Stimulated activated CD4-positive, alpha-beta T cell treated with anti-CD3 and anti-CD28 coated beads, Interleukin-1b, Interleukin-23, amount 100 ng/mL, for 24 hours (primary cell): ENCODE results near the gene AOAH.
"Not testable (repeated sequence)": the region's sequence is repeated elsewhere in the genome, so short reads cannot be mapped to it uniquely, and the experiment has no call there.

Experiments used
- DNase-seq, 4 experiments: peaks; one replicate each; pipeline ENCODE4 v3.0.0-alpha.2; 2020; ENCODE audit warnings: low read depth in 4 of 4, low spot score in 1 of 4

The AOAH gene

GRCh38 chr7:36659172-36659516, 65.2 kb downstream of the AOAH start:
- no peak for DNase-seq

DNA sequence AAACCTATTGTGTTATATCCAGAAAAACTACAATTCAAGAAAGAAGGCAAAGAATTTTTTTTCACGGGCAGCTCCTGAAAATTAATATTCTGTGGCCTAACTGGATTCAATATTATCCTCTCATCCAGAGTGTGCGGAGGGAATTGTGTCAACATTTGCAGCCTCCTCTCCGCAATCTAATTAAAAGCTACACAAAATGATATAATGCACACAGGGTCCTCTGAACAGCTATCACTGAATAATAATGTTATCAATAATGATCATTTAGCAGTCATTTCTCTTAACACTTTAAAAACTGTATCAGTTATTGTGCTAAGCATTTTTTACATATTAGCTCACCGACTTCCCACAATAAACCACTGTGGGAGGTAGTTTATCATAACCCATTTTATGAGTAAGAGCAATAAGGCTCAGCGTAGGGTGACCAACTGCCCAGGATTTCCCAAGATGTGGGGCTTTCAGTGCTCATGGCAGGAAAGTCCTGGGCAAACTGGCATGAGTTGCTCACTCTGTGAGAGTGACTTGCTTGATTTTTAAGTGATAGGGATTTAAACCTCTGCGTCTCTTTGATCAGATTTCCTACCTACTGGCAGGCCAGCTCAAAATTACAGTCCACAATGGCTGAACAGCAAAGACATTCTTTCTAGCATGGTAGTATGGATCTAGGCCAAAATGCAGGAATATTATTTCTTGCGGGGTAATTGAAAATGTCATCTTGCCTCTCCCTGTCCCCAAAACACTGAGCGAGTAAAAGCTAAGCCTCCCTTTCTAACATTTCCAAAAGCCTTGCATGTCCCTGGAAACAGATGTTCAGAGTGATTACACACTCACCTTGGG, 65.7 kb downstream of the AOAH start:
- no peak for DNase-seq

DNA sequence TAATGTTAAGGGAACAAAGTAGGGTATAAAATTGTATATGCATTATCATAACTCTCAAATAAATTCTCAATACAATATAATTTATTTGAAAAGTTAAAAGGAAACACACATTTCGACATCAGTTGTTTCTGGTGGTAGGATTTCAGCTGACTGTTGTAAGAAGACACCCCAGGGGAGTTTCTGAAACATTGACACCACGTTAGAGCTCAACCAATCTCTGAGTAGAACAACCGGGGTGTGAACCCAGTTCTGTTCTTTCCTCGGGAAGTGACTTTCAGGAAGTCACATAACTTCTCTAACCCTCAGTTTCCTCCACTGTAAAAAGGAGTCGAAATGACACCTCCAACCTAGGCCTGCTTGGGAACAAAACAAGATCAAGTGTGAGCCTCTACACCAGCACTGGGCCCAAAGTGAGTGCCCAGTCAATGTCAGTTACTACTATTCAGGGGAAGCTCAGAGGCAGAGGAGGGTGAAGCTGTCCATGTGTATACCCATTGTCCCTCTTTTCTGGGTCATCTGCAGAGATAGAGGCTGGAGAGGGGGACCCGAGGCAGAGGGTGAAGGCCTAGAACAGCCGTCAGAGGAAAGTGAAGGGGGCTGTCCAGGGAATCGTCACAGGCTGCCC, 67.1 kb downstream of the AOAH start:
- DNase-seq = no peak

DNA sequence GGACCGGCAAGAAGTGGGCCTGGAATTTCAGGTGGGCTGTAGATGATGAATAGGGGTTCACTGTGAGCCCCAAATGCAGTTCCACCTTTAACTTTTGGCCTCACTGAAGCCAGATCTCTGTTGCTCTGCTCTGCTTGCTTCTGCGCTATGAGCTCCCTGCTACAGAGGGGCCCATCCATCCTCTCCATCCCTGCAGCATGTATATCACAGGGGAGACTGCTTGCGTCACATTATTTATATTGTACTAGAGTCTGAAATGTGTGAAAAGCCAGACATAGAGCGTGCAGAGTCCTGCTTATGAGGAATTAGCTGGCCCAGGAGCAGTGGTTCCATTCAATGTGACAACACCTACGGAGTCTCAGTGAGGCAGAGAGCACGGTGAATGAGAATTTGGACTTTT, 69.9 kb downstream of the AOAH start:
- DNase-seq = no peak

DNA sequence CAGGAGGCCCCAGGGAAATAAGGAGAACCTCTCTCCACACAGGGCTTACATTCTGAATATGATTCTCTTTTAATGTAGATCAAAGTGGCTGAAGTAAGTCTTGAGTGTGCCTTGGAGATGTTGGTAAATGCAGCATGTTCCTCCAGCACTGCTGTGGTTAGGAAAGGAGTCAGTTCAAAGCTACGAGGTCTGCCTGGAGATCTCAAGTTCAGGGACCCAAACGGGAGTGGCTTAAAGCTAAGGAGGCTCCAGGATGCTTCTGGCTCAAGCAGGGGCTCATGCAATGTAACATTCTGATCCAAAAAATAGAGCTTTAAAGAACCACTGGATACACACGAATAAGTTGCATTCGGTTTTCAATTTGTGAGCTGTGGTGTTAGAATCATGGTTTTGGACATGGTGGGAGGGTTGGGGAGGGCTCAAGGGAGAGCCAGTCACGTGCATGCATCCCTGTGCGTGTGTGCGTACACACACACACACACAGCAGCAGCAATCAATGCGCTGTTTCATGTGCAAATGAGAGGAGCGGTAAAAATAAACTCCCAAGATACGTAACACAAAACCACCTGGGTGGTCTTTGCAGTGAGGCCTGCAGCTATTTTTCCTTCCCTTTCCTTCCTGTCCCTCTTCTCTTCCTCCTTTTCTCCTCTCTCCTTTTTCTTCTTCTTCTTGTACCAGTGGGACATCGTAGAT, 70.5 kb downstream of the AOAH start:
- DNase-seq = no peak

DNA sequence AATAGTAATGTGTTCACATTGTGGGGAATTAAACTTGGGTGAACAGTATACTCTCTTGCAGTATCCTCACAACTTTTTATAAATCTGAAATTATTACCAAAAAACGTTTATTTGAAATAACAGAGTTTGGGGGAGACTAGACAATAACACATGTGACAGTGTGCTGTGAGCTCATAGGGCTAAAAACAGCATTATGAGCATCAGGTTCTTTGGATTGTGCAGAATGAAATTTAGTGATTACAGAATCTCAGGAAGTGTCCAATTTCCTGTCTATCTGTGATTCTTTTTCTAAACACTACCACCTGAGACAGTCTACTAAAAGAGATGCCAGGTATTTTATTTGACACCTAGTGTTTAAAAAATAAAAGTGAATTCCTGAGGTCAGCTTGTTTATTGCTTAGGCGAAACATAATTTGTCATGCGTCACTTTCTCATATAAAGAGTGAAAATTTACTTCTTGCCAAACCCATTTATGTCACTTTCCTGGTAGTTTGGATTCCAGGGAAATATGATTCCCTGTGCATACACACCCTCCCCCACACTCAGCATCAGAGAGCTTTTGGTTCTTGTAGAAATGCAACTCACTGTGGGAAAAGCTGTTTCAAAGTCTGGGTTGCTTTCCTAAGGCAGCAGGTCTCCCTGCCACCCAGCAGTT, 71.2 kb downstream of the AOAH start:
- no peak for DNase-seq

DNA sequence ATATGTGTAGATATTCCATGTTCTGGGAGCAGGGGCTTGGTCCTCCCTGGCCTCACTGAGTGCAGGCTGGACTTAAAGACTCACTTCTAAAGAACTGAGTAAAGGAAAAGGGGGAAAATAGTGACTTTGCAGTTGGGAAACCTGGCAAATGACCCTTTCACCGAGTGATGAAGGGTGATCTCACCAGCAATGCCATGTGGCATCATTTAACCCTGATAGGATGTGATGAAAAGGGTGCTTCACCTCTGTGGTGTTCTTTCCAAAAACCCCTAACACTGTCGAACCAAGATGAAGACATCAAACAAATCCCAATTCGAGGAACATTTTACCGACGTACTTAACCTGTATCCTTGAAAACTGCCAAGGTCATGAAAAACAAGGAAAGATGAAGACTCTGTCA, 71.9 kb downstream of the AOAH start:
- no peak for DNase-seq

DNA sequence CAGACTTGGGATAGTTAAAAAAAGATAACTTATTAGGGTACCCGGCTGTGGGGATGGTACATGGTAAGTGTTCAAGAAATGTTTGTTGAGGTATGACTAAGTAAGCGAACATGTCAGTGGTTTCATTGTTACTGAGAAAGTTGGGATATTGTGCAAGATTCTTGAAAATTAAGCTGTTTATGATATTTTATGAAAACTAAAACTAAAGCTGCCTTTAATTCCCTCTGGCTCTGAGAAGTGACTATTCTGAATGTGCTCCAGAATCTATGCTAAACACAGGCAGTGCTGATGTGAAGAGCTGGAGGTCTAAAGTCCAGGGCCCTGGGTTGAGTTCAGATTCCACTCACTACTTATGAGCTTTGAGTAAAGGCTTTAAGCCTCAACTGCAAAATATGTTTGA, 72.9 kb downstream of the AOAH start:
- DNase-seq = no peak

DNA sequence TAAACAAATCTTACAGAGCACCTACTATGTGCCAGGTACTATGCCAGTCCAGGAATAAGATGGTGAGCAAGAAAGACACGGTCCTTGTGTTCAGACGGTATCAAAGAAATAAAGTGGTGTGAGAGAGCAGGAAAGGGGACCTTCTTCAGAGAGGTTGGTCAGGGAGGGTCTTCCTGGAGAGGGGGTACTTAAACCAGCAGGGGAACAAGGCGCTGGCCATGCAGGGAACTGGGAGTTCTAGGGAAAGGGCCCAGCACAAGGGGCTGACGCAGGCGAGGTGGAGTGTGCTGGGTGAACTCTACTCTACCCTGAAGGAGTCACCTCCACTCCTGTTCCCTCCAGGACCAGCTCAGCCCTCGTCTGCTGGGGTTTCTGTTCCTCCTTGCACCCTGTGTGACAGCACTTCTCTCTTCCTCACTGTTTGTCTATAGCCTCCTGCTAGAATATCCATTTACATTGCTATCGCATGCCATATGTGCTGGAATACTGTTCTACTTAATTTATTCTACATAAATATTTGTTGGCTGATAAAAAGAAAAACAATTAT, 73.5 kb downstream of the AOAH start:
- DNase-seq = no peak

DNA sequence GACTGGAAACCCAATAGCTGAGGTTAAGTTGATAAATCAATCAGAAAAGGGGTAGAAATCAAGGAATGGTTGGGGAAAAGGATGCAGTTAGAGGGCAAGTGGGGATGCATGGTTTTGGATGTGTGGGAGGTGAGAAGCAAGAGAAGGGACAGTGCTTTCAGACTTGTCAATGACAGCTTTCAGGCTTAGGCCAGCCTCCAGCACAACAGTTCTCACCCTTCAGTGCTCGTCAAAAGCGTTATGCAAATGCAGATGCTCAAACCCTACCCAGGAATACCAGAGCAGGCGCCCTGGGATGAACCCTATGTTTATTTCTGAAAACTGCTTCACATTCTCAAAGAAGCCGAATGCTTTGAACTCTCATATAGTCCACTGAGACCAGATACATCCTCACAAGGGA, 74.0 kb downstream of the AOAH start:
- no peak for DNase-seq

GRCh38 chr7:36649319-36649718, 75.0 kb downstream of the AOAH start:
- DNase-seq = not testable (repeated sequence)

- DNase-seq = no peak
These were observed 75.9 kb downstream of the AOAH start for GRCh38 chr7:36648441-36648840.

DNA sequence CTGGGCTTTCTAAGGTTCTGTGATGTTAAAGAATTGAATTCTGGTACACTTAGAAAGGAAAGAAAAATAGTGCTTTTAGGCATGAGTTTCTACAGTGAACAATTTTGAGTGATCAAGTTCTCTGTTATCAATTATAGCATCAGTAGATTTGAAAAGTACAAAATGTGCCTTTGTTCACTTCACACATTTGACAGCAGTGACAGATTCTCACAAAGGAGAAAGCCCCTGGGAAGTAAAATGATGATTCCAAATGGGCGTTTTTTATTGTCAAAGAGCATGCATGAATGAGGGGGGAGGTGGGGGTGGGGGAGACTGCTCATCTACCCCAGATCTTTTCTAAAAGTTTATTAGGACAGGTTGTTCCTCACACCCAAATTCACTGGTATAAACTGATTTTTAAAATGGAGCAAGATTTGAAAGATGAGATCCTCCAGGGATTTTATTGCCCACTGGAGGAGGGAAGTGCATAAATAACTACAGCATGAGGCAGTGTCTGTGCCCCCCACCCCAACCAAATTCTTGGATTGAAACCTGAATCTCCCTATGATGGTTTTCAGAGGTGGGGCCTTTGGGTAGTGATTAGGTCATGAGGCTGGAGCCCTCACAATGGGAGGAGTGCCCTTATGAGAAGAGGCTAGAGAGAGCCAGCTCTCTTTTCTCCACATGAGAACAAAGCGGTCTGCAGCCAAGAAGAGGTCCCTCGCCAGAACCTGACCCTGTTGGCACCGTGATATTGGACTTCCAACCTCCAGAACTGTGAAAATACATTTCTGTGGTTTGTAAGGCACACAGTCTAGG, 79.5 kb downstream of the AOAH start:
- DNase-seq = no peak

GRCh38 chr7:36642414-36642813, 81.9 kb downstream of the AOAH start:
- no peak for DNase-seq

GRCh38 chr7:36642010-36642409, 82.3 kb downstream of the AOAH start:
- no peak for DNase-seq

GRCh38 chr7:36640682-36641081, 83.6 kb downstream of the AOAH start:
- no peak for DNase-seq

GRCh38 chr7:36639826-36640225, 84.5 kb downstream of the AOAH start:
- DNase-seq = no peak

DNA sequence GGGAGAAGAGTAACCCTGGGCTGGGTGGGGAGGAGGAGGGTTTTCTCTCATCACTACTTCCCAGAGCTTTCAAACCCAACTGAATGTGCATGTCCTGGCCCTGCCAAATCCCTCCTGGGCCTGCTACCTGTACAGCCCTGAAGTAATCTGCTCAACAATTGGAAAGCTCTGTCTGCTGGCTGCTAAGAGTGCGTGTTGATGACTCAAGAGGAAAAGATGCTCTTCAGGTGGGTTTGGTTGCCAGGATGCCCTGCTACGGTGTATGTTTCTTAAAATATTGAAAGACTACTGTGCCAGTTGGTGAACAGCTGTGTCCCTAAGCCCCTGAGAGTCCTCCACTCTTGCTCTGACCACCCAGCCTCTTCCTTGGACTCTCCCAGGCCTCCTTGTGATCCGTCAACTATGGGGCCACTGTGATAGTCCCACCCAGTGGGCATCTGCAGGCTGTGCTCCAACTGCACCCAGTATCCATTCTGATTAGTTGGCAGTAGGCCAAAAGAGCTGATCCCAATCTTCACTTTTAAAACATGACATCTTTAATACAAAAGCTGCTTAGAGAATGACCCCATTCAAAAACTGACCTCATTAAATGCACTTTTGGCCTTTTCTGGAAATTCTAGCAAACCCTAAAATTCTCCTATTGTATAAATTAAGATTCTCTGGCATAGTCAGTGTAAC, 85.6 kb downstream of the AOAH start:
- no peak for DNase-seq

- no peak for DNase-seq
These were observed 86.2 kb downstream of the AOAH start for GRCh38 chr7:36638140-36638539.

GRCh38 chr7:36637417-36637816, 86.9 kb downstream of the AOAH start:
- DNase-seq = no peak
